ENCODE results near the gene C1orf21. TPM values are rescaled to one million over a fixed set of nuclear protein-coding genes. Genes with fewer than 3 reads are reported as not detected.

Gene C1orf21
- total RNA-seq, 1 experiment from 2014 or later, result 28.5 TPM

- Mint-ChIP-seq H3K4me1 (peaks cover 64% of the 10 kb centered on the region), H3K4me3 (no peak overlapping the region), H3K9me3 (peaks cover 9% of the 10 kb centered on the region), H3K27me3 (ENCODE audit: low read depth) (no peaks in the 10 kb centered on the region), H3K27ac (no peak overlapping the region), H3K36me3 (peaks cover 2% of the 10 kb centered on the region; the same call in 1 of the 2 replicates)
- ATAC-seq, result no peak
- no peak for DNase-seq (ENCODE audit: low spot score)
- ChIA-PET POLR2A (no interaction called here), CTCF (interaction anchor here (1.3 to 2.0 kb wide), 2 partner anchors 9 to 208 kb away, joined by 4 read pairs; no protein-coding TSS in a partner anchor)
- TF ChIP-seq E2F1 (CRISPR knock-in tag; IDR thresholded peaks at IDR 0.05) (no peak), PRRX2 (CRISPR knock-in tag; IDR thresholded peaks at IDR 0.05) (no peak), EMX1 (CRISPR knock-in tag; IDR thresholded peaks at IDR 0.05) (no peak), NFYB (CRISPR knock-in tag; conservative IDR thresholded peaks at IDR 0.05; ENCODE audit: low read depth) (no peak), ZNF396 (CRISPR knock-in tag; IDR thresholded peaks at IDR 0.05; ENCODE audit: borderline replicate concordance) (no peak)
Measured at GRCh38 chr1:184455786-184456185, 69.0 kb downstream of the C1orf21 start.

- no peak overlapping the region for H3K27ac Mint-ChIP-seq
- no peaks in the 10 kb centered on the region for H3K27me3 Mint-ChIP-seq (ENCODE audit: low read depth)
- ChIA-PET POLR2A (no interaction called here), CTCF (interaction anchor here (1.3 to 2.0 kb wide), 2 partner anchors 8 to 207 kb away, joined by 4 read pairs; no protein-coding TSS in a partner anchor)
- DNase-seq (ENCODE audit: low spot score) (no peak), ATAC-seq (no peak)
- H3K4me3 Mint-ChIP-seq, result no peak overlapping the region
- peaks cover 68% of the 10 kb centered on the region for H3K4me1 Mint-ChIP-seq
- H3K36me3 Mint-ChIP-seq, result peaks cover 2% of the 10 kb centered on the region; the same call in 1 of the 2 replicates
- H3K9me3 Mint-ChIP-seq, result peaks cover 9% of the 10 kb centered on the region
- TF ChIP-seq NR1H2 (CRISPR knock-in tag; IDR thresholded peaks at IDR 0.05), result no peak
- no peak for TF ChIP-seq ZNF219 (CRISPR knock-in tag; IDR thresholded peaks at IDR 0.05; ENCODE audit: borderline replicate concordance)
- no peak for TF ChIP-seq TEAD1 (CRISPR knock-in tag; IDR thresholded peaks at IDR 0.05)
- no peak for TF ChIP-seq PREB (CRISPR knock-in tag; IDR thresholded peaks at IDR 0.05; ENCODE audit: borderline replicate concordance)
- no peak for TF ChIP-seq GRHL2 (CRISPR knock-in tag; IDR thresholded peaks at IDR 0.05; ENCODE audit: insufficient replicate concordance, severe bottlenecking)
- TF ChIP-seq RORB (CRISPR knock-in tag; IDR thresholded peaks at IDR 0.05), result no peak
- TF ChIP-seq ZNF671 (CRISPR knock-in tag; IDR thresholded peaks at IDR 0.05), result no peak
- no peak for TF ChIP-seq FOXP1 (CRISPR knock-in tag; IDR thresholded peaks at IDR 0.05; ENCODE audit: borderline replicate concordance)
- TF ChIP-seq ZNF532 (CRISPR knock-in tag; IDR thresholded peaks at IDR 0.05; ENCODE audit: borderline replicate concordance), result no peak
- no peak for TF ChIP-seq ESRRA (CRISPR knock-in tag; IDR thresholded peaks at IDR 0.05; ENCODE audit: borderline replicate concordance)
- no peak for TF ChIP-seq ATF6 (CRISPR knock-in tag; IDR thresholded peaks at IDR 0.05)
- no peak for TF ChIP-seq RELA (CRISPR knock-in tag; IDR thresholded peaks at IDR 0.05; ENCODE audit: borderline replicate concordance)
- no peak for TF ChIP-seq FOXJ3 (CRISPR knock-in tag; IDR thresholded peaks at IDR 0.05; ENCODE audit: borderline replicate concordance)
- TF ChIP-seq NFE2L1 (CRISPR knock-in tag; IDR thresholded peaks at IDR 0.05), result no peak
- TF ChIP-seq NR3C1 (CRISPR knock-in tag; conservative IDR thresholded peaks at IDR 0.05; ENCODE audit: low read depth), result no peak
- TF ChIP-seq CTCF (IDR thresholded peaks at IDR 0.05), result no peak
- no peak for TF ChIP-seq ZNF263 (CRISPR knock-in tag; IDR thresholded peaks at IDR 0.05; ENCODE audit: low read depth)
Measured at GRCh38 chr1:184456189-184456588, 69.4 kb downstream of the C1orf21 start.

Data from WTC11 (cell line).